HFF-Myc (cell line): Measurements from ENCODE around the gene TMEM239.

Experiments used
- DNase-seq: peaks from one replicate; pipeline ENCODE4 v3.0.0-alpha.2; 2011; ENCODE audit warnings: low read depth; ENCODE audit errors: extremely low read depth
- H3K4me3 ChIP-seq: replicated peaks from 2 replicates; pipeline ENCODE4 v1.5.1; 2011; ENCODE audit warnings: low read depth, mild to moderate bottlenecking, control low read depth, low read length
- CTCF ChIP-seq: IDR thresholded peaks from 2 replicates; pipeline ENCODE4 v1.5.1; 2012; ENCODE audit warnings: mild to moderate bottlenecking, low read depth, low read length, control low read depth; ENCODE audit errors: missing control alignments

TMEM239 gene

DNA sequence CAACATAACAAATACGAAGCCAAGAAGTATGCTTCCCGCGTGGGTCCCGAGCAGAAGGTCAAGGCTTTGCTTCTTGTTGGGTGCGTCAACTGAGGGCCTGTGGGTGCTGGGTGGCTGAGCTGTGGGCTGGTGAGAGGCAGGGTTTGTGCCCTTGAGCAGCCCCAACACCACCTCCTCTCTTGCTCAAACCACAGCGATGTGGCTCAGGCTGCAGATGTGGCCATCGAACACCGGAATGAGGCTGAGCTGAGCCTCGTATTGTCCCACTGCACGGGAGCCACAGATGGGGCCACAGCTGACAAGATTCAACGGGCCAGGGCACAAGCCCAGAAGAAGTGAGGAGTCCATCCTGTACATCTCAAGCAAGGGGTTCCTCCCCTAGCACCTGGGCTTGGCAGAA, 50.1 kb downstream of the TMEM239 start:
- DNase-seq: no peak
- no peak for TF ChIP-seq CTCF
- H3K4me3 ChIP-seq: no peak overlapping the region

GRCh38 chr20:2867081-2867864, 51.1 kb downstream of the TMEM239 start:
- no peak for DNase-seq
- H3K4me3 ChIP-seq: no peak overlapping the region
- TF ChIP-seq CTCF: no peak
